Activated CD8-positive, alpha-beta memory T cell treated with anti-CD3 and anti-CD28 coated beads for 24 hours (primary cell): ENCODE results near the gene UBA7.
"Not testable (repeated sequence)": the region's sequence is repeated elsewhere in the genome, so short reads cannot be mapped to it uniquely, and the experiment has no call there.

Experiments
- DNase-seq: peaks from one replicate; pipeline ENCODE4 v3.0.0-alpha.2; 2020

UBA7 gene, protein sequence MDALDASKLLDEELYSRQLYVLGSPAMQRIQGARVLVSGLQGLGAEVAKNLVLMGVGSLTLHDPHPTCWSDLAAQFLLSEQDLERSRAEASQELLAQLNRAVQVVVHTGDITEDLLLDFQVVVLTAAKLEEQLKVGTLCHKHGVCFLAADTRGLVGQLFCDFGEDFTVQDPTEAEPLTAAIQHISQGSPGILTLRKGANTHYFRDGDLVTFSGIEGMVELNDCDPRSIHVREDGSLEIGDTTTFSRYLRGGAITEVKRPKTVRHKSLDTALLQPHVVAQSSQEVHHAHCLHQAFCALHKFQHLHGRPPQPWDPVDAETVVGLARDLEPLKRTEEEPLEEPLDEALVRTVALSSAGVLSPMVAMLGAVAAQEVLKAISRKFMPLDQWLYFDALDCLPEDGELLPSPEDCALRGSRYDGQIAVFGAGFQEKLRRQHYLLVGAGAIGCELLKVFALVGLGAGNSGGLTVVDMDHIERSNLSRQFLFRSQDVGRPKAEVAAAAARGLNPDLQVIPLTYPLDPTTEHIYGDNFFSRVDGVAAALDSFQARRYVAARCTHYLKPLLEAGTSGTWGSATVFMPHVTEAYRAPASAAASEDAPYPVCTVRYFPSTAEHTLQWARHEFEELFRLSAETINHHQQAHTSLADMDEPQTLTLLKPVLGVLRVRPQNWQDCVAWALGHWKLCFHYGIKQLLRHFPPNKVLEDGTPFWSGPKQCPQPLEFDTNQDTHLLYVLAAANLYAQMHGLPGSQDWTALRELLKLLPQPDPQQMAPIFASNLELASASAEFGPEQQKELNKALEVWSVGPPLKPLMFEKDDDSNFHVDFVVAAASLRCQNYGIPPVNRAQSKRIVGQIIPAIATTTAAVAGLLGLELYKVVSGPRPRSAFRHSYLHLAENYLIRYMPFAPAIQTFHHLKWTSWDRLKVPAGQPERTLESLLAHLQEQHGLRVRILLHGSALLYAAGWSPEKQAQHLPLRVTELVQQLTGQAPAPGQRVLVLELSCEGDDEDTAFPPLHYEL

GRCh38 chr3:49813497-49814174, at the start of gene UBA7:
Gene UBA7 (minus strand): TSS chr3:49813953. CDS start chr3:49813787, 166 bp downstream.
- DNase-seq, result peak; percentile 81

DNA sequence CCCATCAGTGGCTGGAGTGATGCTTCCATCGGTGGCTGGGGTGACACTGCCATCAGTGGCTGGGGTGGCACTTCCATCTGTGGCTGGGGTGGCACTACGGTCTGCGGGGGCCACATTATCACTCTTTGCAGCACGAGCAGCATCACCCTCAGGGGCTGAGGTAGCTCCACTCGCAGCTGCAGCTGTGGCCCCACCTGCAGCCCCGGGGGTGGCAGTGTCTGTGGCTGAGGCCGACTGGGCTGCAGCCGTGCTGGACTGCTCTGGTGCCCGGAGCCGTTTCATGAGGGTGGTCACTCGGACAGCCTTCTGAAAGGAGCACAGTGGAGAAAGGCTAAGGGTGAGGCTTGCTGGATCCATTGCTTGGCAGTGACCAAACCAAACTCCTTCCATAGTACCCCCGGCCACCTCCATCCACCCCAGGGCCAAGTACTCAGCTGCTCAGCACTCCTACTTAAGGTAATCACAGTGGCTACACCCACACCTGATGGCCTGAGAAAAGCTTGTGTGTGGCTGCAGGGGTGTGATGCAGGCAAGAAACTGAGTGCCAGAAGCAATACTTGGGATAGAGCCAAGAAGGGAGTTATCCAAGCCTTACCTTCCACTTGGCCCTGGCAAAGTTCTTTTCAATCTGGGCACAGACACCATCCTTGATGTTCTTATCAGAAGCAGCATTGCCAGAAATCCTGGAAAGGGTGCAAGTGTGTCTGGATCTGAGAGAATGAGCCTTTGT, 46.0 kb upstream of the UBA7 start:
- no peak for DNase-seq

GRCh38 chr3:49856181-49857005, 42.6 kb upstream of the UBA7 start, which contains the start of gene TRAIP:
Gene TRAIP (minus strand): TSS chr3:49856564. CDS start chr3:49856453, 111 bp downstream.
- peak; percentile 98 for DNase-seq

DNA sequence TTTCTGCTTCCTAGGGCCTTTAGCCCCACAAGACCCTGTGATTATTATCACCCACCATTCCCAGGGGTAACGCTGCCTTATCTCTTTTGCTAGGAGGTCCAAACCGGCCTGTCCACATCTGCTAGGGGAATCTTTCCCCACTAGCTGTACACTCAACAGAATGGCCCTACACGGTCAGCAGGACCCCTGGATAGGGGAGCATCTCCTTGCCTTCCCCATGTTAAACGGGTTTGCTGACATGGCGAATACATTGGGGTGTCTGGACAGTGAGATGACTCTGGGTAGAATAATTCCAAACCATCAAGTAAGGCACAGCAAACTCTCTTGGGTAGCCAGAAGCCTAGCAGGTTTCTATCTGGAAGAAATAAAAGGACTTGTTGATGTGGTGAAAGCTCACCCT, 41.9 kb upstream of the UBA7 start:
- DNase-seq, result no peak

DNA sequence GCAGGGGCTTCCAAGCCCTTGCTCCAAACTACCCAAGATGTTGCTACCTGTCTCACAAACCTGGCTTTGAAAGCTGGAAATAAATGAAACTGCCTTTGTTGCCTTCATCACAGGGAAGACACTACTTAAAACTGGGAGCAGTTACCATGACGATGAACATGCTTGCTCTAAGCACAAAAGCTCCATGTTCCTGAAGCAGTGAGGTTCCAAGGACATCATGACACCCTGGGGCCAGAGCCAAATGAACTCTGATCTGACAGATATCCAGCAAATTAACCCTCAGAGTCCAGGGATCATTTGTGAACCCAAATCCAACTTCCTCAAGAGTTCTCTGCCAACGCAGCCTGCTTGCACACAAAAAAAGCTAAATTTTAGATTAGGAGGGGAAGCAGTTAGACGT, 31.9 kb upstream of the UBA7 start:
- DNase-seq, result no peak

DNA sequence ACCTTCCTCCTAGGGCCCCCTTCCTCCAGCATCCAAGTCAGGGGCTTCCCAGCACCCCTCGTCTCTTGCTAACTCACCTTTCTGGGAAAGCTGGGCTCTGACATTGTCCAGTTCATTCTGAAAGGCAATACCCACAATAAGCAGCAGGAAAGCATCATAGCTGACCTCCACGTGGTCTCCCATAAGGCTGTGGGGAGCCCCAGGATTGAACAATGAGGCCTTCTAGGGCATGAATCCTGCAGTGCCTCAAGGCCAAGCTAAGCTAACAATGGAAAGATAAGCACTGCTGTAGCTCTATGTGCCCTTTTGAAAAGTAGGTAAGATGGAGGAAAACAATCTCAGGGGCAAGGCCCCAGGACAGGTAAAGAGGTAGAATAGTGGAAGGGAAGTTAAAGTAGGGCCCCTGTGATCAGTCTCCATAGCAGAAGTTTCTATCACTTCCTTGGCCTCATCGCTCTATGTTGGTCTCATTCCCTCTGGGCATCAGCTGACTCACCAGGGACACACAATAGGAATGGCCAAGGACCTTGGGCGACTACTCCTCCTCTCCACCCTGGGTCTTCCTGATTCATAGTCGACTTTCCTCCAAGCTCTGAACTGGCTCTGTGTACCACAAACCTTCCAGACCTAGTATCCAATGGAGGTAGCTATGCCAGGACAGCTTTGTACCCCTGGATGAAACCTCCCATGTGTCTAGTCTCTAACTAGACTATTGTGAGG, 30.9 kb upstream of the UBA7 start:
- no peak for DNase-seq

- DNase-seq, result no peak
Measured at GRCh38 chr3:49842843-49843517, 29.2 kb upstream of the UBA7 start.

DNA sequence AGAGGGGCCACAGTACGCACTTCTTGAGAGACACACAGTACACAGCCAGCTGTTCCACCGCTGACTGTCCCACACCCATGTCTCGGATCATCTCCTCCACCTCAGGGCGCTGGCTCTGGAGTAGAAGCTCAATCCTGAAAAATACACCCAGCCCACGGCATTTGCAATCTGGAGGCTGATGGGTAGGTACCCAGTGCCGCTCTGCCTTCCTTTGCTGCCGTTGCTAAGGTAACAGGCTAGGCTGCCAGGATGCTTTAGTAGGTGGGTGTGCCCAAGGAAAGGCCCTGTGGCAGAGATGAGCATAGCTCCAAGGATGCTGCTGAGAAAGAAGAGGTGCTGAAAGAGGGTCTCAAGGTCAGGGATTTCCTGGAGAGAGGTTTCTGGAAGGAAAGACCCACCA, 28.1 kb upstream of the UBA7 start:
- no peak for DNase-seq

GRCh38 chr3:49841126-49841696, 27.5 kb upstream of the UBA7 start:
- DNase-seq, result no peak

DNA sequence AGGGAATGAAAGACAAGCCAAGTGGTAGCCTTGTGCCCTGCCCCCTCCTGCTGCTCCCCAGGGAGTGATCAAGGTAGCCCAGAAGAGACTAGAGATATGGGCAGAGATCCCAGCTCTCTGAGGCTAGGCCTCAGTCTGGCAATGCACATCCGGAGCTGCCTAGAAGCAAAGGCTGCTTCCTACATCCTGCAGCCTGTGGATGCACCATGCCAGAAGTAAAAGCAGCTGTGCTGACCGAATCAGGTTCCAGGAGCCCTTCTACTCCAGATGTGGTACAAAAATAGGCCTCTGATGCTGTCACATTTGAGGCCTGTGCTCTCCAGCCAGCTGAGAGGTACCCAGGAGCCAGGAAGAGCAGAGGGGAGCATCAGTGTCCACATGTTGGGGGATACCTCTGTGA, 26.6 kb upstream of the UBA7 start:
- DNase-seq, result no peak

DNA sequence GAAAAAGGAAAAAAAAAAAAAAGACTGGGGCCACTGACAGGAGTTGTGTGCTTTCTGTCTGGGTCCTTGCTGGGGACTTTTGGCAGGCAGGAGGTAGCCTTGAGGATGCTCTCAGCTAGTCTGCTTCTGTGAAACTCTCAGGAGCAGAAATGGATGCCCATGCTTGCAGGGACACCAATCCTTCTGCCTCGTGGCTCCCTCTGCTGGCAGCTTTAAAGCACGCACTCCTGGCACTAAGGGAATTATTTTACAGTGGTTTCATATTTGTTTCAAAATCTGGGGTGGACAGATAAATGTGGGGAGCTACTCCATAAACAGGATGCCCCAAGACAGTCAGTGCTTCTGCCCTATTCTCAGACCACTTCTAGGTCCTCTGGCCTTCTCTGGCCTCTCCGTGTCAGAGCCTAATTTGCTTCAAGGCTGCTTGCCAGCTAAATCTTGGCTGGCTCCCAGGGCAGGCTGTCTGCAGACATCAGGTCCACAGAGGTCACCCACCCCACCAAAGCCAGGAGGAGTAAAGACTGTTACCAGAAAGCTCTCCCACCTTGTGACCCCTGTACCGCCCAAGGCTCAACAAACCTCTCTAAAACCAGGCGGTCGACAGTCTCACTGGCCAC, 25.5 kb upstream of the UBA7 start:
- peak; percentile 89 for DNase-seq

GRCh38 chr3:49831341-49831740, 17.6 kb upstream of the UBA7 start:
- DNase-seq, result no peak

DNA sequence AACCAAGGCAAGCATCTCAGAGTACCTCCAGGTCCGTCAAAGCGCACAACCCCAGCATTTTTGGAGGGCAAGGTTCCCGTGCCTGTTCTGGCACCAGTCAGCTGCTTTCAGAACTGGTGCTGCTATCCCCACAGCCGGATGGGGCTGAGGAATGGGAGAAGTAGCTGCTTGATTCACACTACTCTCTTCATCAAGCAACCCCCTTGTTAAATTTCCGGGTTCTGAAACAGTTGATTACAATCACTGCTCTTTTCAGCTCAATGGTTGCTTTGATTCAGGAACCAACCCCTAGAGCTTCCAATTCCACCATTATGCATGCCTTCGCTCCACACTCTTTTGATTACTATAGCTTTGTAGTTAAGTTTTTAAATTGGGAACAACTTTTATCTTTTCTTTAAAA, 12.3 kb upstream of the UBA7 start:
- no peak for DNase-seq

GRCh38 chr3:49823131-49823530, 9.4 kb upstream of the UBA7 start:
- DNase-seq, result not testable (repeated sequence)

DNA sequence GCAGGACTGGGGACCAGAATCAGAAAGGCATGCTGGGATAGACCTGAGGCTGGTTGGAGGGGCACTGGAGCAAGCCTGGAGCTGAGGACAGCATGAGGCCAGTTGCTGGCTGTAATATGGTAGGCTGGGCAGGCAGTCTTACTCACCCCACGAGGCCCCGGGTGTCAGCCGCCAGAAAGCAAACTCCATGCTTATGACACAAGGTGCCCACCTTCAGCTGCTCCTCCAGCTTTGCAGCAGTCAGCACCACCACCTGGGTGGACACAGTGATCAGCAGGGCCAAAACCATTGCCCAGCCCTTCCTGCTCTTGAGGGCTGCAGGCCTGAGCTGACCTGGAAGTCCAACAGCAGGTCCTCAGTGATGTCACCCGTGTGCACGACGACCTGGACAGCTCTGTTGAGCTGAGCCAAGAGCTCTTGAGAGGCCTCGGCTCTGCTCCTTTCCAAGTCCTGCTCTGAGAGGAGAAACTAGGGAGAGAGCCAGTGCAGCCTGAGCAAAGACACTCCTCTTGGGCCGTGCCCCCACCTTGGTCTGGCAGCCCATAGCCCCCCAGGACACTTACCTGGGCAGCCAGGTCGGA, 747 bp downstream of the UBA7 start:
- DNase-seq, result peak; percentile 65

GRCh38 chr3:49807431-49808114, 6.2 kb downstream of the UBA7 start:
- DNase-seq, result no peak

DNA sequence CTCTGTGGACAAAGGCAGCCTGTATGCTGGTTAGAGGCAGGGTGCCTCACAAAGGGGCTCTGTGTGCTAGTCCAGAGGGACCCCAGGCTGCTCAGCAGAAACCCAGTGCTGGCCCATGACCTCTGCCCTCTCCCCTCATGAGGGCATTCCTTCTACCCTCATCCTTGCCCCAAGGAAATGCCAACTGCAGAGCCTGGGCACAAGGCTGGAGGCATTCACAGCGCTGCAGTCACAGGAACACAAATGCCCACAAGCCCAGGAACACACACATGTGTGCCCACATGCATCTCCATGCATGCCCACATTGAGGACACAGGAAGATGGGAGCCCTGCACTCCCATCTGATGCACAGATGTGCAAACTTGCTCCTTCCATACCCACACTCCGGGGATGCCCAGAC, 6.9 kb downstream of the UBA7 start:
- DNase-seq, result no peak
